ENCODE results near the gene UXS1.

- TF ChIP-seq EZH2 (IDR thresholded peaks at IDR 0.05; ENCODE audit: borderline replicate concordance, low read depth, low read length, severe bottlenecking) (no peak), POLR2AphosphoS5 (IDR thresholded peaks at IDR 0.05; ENCODE audit: insufficient read depth, low read depth, low read length) (no peak), GATA2 (IDR thresholded peaks at IDR 0.05; ENCODE audit: insufficient read depth, insufficient read length, low read depth, low read length) (no peak), CTCF (IDR thresholded peaks at IDR 0.05; ENCODE audit: extremely low read depth in 1 of 2, insufficient read depth in 1 of 2, low read depth in 1 of 2, low read length in 2 of 2) (no peak), MAX (IDR thresholded peaks at IDR 0.05; ENCODE audit: insufficient read depth, insufficient read length) (no peak), POLR2A (IDR thresholded peaks at IDR 0.05; ENCODE audit: low read depth, low read length) (no peak), MYC (IDR thresholded peaks at IDR 0.05; ENCODE audit: low read depth, low read length) (no peak)
Measured at GRCh38 chr2:106062627-106063026, 131.5 kb downstream of the UXS1 start.
